ENCODE results near the gene RAET1L. TPM values are rescaled to one million over a fixed set of nuclear protein-coding genes. Genes with fewer than 3 reads are reported as not detected.
"Not testable (repeated sequence)": the region's sequence is repeated elsewhere in the genome, so short reads cannot be mapped to it uniquely, and the experiment has no call there.

RAET1L gene
- polyA plus RNA-seq, 4 donors = not detected

DNA sequence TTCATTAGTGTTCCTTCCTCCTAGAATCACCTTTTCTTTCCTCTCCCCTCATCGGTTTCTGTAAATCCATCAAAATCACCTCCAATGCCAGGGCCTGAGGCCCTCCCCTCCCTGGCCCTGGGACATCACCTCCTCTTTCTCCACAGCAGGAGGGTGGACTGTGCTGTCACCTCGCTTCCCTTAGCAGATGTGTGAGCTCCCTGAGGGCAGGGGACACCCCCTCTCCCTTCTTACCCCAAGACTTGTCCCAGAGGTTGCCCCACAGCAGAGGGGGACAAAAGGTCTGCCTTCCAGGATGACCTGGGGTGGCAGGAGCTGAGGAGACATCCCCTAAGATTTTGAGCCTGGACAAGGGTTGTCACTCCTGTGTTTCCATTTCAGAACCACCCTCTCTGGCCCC is 55.7 kb downstream of the RAET1L start:
- Histone ChIP-seq H3K4me1 (ENCODE audit: control insufficient read depth in 3 of 3, insufficient read depth in 2 of 3, low read depth in 1 of 3, low read length in 2 of 3) (peaks cover 0 to 9% (median 0%) of the 10 kb centered on the region in 3 donors), H3K36me3 (ENCODE audit: control insufficient read depth in 3 of 3, insufficient read depth in 2 of 3, low read depth in 1 of 3, low read length in 3 of 3) (no peaks in the 10 kb centered on the region), H3K9me3 (ENCODE audit: control insufficient read depth in 2 of 2, insufficient read depth in 1 of 2, low read depth in 1 of 2, low read length in 1 of 2) (no peaks in the 10 kb centered on the region), H3K27me3 (ENCODE audit: control insufficient read depth in 3 of 3, insufficient read depth in 3 of 3, low read length in 3 of 3) (peaks cover 0 to 82% (median 19%) of the 10 kb centered on the region in 3 donors), H3K4me3 (ENCODE audit: low read depth in 1 of 3, low read length in 3 of 3) (no peak overlapping the region), H3K27ac (ENCODE audit: low read depth in 1 of 3, low read length in 2 of 3) (no peak overlapping the region)
- DNase-seq (no peak), FAIRE-seq (no peak)
- 73 to 82% (median 79%) methylated on average over 2 of the region's 2 CpGs for WGBS, 3 donors

DNA sequence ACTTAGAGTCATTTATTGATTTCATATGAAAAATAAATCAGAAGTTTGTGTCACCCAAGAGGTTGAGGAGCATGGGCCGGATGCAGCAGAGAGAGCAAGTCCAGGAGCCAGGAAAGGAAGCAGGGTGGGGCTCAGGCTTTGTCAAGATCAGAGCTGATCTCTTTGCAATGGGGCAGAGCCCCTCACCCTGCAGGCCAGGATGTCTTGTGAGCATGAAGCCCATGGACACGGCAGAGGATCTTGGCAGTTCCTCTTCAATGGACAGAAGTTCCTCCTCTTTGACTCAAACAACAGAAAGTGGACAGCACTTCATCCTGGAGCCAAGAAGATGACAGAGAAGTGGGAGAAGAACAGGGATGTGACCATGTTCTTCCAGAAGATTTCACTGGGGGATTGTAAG is 56.4 kb downstream of the RAET1L start:
- not testable (repeated sequence) for H3K9me3 ChIP-seq (ENCODE audit: control insufficient read depth in 2 of 2, insufficient read depth in 1 of 2, low read depth in 1 of 2, low read length in 1 of 2); DNase-seq; H3K4me3 ChIP-seq (ENCODE audit: low read depth in 1 of 3, low read length in 3 of 3); FAIRE-seq; H3K27ac ChIP-seq (ENCODE audit: low read depth in 1 of 3, low read length in 2 of 3); H3K36me3 ChIP-seq (ENCODE audit: control insufficient read depth in 3 of 3, insufficient read depth in 2 of 3, low read depth in 1 of 3, low read length in 3 of 3)
- WGBS, 3 donors = 72 to 80% (median 73%) methylated on average over 2 of the region's 2 CpGs
- Histone ChIP-seq H3K4me1 (ENCODE audit: control insufficient read depth in 3 of 3, insufficient read depth in 2 of 3, low read depth in 1 of 3, low read length in 2 of 3) (peaks cover 0 to 16% (median 0%) of the 10 kb centered on the region in 3 donors), H3K27me3 (ENCODE audit: control insufficient read depth in 3 of 3, insufficient read depth in 3 of 3, low read length in 3 of 3) (peaks cover 0 to 82% (median 25%) of the 10 kb centered on the region in 3 donors)

Other genes with a start within 250 kb of the RAET1L start
- gene LRP11, start 161.2 kb downstream of the RAET1L start, polyA plus RNA-seq = 10 to 100 TPM in 2 of 4 donors, 1 to 10 TPM in 1, not detected in 1; 2.2 to 32.1 (median 19.7) TPM
- gene RAET1E, start 127.4 kb downstream of the RAET1L start, polyA plus RNA-seq = under 1 TPM in 1 of 4 donors, not detected in 3; 0.13 TPM
- gene RAET1G, start 102.4 kb downstream of the RAET1L start, polyA plus RNA-seq = under 1 TPM in 2 of 4 donors, not detected in 2; 0.15 to 0.27 TPM
- gene ULBP2, start 83.5 kb downstream of the RAET1L start, polyA plus RNA-seq = under 1 TPM in 2 of 4 donors, not detected in 2; 0.10 to 0.30 TPM
- under 1 TPM in 1 of 4 donors, not detected in 3; 0.36 TPM for gene ULBP1, start 61.6 kb downstream of the RAET1L start, polyA plus RNA-seq
- 1 to 10 TPM in 2 of 4 donors, not detected in 2; 1.4 to 2.2 TPM for gene ULBP3, start 43.6 kb upstream of the RAET1L start, polyA plus RNA-seq
- gene PPP1R14C, start 117.5 kb upstream of the RAET1L start, polyA plus RNA-seq = 10 to 100 TPM in 3 of 4 donors, 1 to 10 TPM in 1; 2.4 to 14.3 (median 11.5) TPM

All from small intestine (tissue), 7 donors.